ENCODE measurements around the gene SLC38A1. TPM values are rescaled to one million over a fixed set of nuclear protein-coding genes. Genes with fewer than 3 reads are reported as not detected.

Gene SLC38A1
- total RNA-seq, 1 experiment from 2014 or later, result 107 TPM

- H4K20me1 ChIP-seq (ENCODE audit: low read length), result peaks cover 64% of the 10 kb centered on the region
- no TSS peak for BruUV-seq (replicated peaks)
- H3K4me2 ChIP-seq (ENCODE audit: low read length), result peak overlapping the region; percentile 99
- no peak for ATAC-seq
- H3K4me3 ChIP-seq (ENCODE audit: low read length), result peak overlapping the region; percentile 85
- CTCF ChIA-PET, result no interaction called here
- no peak overlapping the region for H2AFZ ChIP-seq (ENCODE audit: low read length)
- H3K9me2 ChIP-seq (replicated peaks; ENCODE audit: low read length), result no peaks in the 10 kb centered on the region
- no peaks in the 10 kb centered on the region for H3K27me3 ChIP-seq (ENCODE audit: low read length)
- peaks cover 71% of the 10 kb centered on the region for H3K4me1 ChIP-seq (ENCODE audit: insufficient read depth, low read length)
- TF ChIP-seq EZH2 (IDR thresholded peaks at IDR 0.05; ENCODE audit: low read length, unreplicated experiment), result no peak
- no peak for TF ChIP-seq EZH2phosphoT487 (IDR thresholded peaks at IDR 0.05; ENCODE audit: borderline replicate concordance, low read length)
- TF ChIP-seq, protein P1, sequence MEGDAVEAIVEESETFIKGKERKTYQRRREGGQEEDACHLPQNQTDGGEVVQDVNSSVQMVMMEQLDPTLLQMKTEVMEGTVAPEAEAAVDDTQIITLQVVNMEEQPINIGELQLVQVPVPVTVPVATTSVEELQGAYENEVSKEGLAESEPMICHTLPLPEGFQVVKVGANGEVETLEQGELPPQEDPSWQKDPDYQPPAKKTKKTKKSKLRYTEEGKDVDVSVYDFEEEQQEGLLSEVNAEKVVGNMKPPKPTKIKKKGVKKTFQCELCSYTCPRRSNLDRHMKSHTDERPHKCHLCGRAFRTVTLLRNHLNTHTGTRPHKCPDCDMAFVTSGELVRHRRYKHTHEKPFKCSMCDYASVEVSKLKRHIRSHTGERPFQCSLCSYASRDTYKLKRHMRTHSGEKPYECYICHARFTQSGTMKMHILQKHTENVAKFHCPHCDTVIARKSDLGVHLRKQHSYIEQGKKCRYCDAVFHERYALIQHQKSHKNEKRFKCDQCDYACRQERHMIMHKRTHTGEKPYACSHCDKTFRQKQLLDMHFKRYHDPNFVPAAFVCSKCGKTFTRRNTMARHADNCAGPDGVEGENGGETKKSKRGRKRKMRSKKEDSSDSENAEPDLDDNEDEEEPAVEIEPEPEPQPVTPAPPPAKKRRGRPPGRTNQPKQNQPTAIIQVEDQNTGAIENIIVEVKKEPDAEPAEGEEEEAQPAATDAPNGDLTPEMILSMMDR (conservative IDR thresholded peaks at IDR 0.05; ENCODE audit: low read depth, low read length), result no peak
- no peaks in the 10 kb centered on the region for H3K36me3 ChIP-seq (ENCODE audit: low read depth, low read length)
- intact Hi-C loops (cut with micrococcal nuclease), result loop anchor here (5.0 to 10.0 kb wide), 4 partner anchors 58 to 749 kb away; partner anchors contain the start of gene SLC38A2
- no peaks in the 10 kb centered on the region for H3F3A ChIP-seq (ENCODE audit: low read length, unreplicated experiment)
- H3K9me3 ChIP-seq (ENCODE audit: low read length), result no peaks in the 10 kb centered on the region
- no peak for DNase-seq
- H3K9ac ChIP-seq (ENCODE audit: low read length), result no peak overlapping the region
- H3K79me2 ChIP-seq (ENCODE audit: low read length), result peaks cover 95% of the 10 kb centered on the region
- POLR2A ChIA-PET (ENCODE audit: unreplicated experiment), result interaction anchor here (0.7 to 0.8 kb wide), 2 partner anchors 258 to 688 kb away, joined by 3 to 4 read pairs; no protein-coding TSS in a partner anchor
- no peak overlapping the region for H3K27ac ChIP-seq (ENCODE audit: low read length)
Observed at GRCh38 chr12:46265734-46266133, 3.1 kb downstream of the SLC38A1 start.

DNA sequence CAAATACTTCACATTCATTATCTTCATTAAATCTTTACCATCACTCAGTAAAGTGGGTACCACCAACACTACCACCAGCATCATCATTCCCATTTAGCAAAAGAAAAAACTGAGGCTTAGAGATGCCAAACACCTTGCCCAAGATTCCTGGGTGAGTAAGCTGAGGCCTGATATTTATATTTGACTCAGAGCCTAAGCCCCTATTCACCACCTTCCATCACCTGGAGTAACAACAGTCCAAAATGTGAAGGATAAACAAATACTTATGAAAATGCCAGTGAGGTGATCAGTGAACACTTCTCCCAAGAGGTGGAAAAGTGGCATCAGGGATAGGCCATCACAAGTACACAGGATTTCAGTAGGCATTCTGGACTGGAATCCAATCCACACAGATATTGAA lies 3.7 kb downstream of the SLC38A1 start:
- Histone ChIP-seq H4K20me1 (ENCODE audit: low read length) (peaks cover 71% of the 10 kb centered on the region), H3K27ac (ENCODE audit: low read length) (no peak overlapping the region), H3K36me3 (ENCODE audit: low read depth, low read length) (no peaks in the 10 kb centered on the region), H3K9me3 (ENCODE audit: low read length) (no peaks in the 10 kb centered on the region), H3K4me1 (ENCODE audit: insufficient read depth, low read length) (peaks cover 72% of the 10 kb centered on the region), H2AFZ (ENCODE audit: low read length) (no peak overlapping the region), H3K9ac (ENCODE audit: low read length) (no peak overlapping the region), H3K9me2 (replicated peaks; ENCODE audit: low read length) (no peaks in the 10 kb centered on the region), H3K4me3 (ENCODE audit: low read length) (peak overlapping the region; percentile 85), H3F3A (ENCODE audit: low read length, unreplicated experiment) (no peaks in the 10 kb centered on the region), H3K27me3 (ENCODE audit: low read length) (no peaks in the 10 kb centered on the region), H3K4me2 (ENCODE audit: low read length) (peak overlapping the region; percentile 99), H3K79me2 (ENCODE audit: low read length) (peaks cover 97% of the 10 kb centered on the region)
- ATAC-seq, result no peak
- no peak for DNase-seq
- CTCF ChIA-PET, result interaction anchor here (0.5 kb wide), 1 partner anchor 674 kb away, joined by 4 read pairs; no protein-coding TSS in a partner anchor
- POLR2A ChIA-PET (ENCODE audit: unreplicated experiment), result no interaction called here
- no TSS peak for BruUV-seq (replicated peaks)
- TF ChIP-seq EZH2 (IDR thresholded peaks at IDR 0.05; ENCODE audit: low read length, unreplicated experiment), result no peak
- TF ChIP-seq, protein P1 (conservative IDR thresholded peaks at IDR 0.05; ENCODE audit: low read depth, low read length), result no peak
- TF ChIP-seq EZH2phosphoT487 (IDR thresholded peaks at IDR 0.05; ENCODE audit: borderline replicate concordance, low read length), result no peak
- intact Hi-C loops (cut with micrococcal nuclease), result loop anchor here (5.0 to 10.0 kb wide), 4 partner anchors 58 to 750 kb away; partner anchors contain the start of gene SLC38A2

DNA sequence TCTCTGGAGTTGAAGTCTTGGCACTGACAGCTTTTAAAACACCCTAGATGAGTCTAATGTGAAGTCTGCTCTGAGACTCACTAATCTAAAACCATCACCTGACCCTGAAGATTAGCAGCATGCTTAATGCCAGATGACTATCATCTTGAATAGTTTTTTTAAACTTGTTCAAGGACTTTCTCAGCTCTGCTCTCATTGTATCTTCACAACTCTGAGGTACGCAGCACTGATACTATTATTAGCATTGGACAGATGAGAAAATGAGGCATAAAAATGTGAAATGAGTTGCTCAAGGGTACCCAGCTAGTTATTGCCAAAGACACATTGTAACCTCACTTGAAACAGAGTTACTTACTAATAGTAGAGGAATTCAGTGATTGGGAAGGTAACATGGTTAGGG lies 4.8 kb downstream of the SLC38A1 start:
- POLR2A ChIA-PET (ENCODE audit: unreplicated experiment), result no interaction called here
- CTCF ChIA-PET, result no interaction called here
- no peak for DNase-seq

More for the DNA sequence above, 4.8 kb downstream of the SLC38A1 start:
- no peaks in the 10 kb centered on the region; the same call in 1 of the 2 replicates for H3K36me3 ChIP-seq (ENCODE audit: low read depth, low read length)
- peak overlapping the region; percentile 80 for H3K4me2 ChIP-seq (ENCODE audit: low read length)
- no peak overlapping the region; the same call in 1 of the 2 replicates for H3K4me3 ChIP-seq (ENCODE audit: low read length)
- no peaks in the 10 kb centered on the region for H3K27me3 ChIP-seq (ENCODE audit: low read length)
- H2AFZ ChIP-seq (ENCODE audit: low read length), result no peak overlapping the region
- BruUV-seq (replicated peaks), result no TSS peak
- peaks cover 98% of the 10 kb centered on the region for H3K79me2 ChIP-seq (ENCODE audit: low read length)
- ATAC-seq, result no peak
- no peak overlapping the region for H3K27ac ChIP-seq (ENCODE audit: low read length)
- no peaks in the 10 kb centered on the region for H3F3A ChIP-seq (ENCODE audit: low read length, unreplicated experiment)
- intact Hi-C loops (cut with micrococcal nuclease), result loop anchor here (10.0 kb wide), 1 partner anchor 751 kb away; no protein-coding TSS in a partner anchor
- no peak overlapping the region for H3K9ac ChIP-seq (ENCODE audit: low read length)
- peaks cover 78% of the 10 kb centered on the region for H4K20me1 ChIP-seq (ENCODE audit: low read length)
- no peaks in the 10 kb centered on the region for H3K9me3 ChIP-seq (ENCODE audit: low read length)
- no peaks in the 10 kb centered on the region for H3K9me2 ChIP-seq (replicated peaks; ENCODE audit: low read length)
- H3K4me1 ChIP-seq (ENCODE audit: insufficient read depth, low read length), result peaks cover 71% of the 10 kb centered on the region
- TF ChIP-seq EZH2 (IDR thresholded peaks at IDR 0.05; ENCODE audit: low read length, unreplicated experiment), result no peak
- no peak for TF ChIP-seq EZH2phosphoT487 (IDR thresholded peaks at IDR 0.05; ENCODE audit: borderline replicate concordance, low read length)
- TF ChIP-seq, protein P1 (conservative IDR thresholded peaks at IDR 0.05; ENCODE audit: low read depth, low read length), result no peak
